ENCODE measurements around the gene MCAT.

Gene MCAT

GRCh38 chr22:43177479-43177878 lies 34.3 kb upstream of the MCAT start:
- no peak for DNase-seq (ENCODE audit: extremely low read depth, low read depth)
- TF ChIP-seq CTCF (IDR thresholded peaks at IDR 0.05; ENCODE audit: low read depth, low read length), result no peak

GRCh38 chr22:43176090-43176489 lies 32.9 kb upstream of the MCAT start:
- no peak for DNase-seq (ENCODE audit: extremely low read depth, low read depth)
- no peak for TF ChIP-seq CTCF (IDR thresholded peaks at IDR 0.05; ENCODE audit: low read depth, low read length)

GRCh38 chr22:43174941-43175531 lies 31.8 kb upstream of the MCAT start:
- no peak for DNase-seq (ENCODE audit: extremely low read depth, low read depth)
- no peak for TF ChIP-seq CTCF (IDR thresholded peaks at IDR 0.05; ENCODE audit: low read depth, low read length)

GRCh38 chr22:43173976-43174720 lies 30.9 kb upstream of the MCAT start:
- no peak for TF ChIP-seq CTCF (IDR thresholded peaks at IDR 0.05; ENCODE audit: low read depth, low read length)
- DNase-seq (ENCODE audit: extremely low read depth, low read depth), result no peak

- no peak for DNase-seq (ENCODE audit: extremely low read depth, low read depth)
- TF ChIP-seq CTCF (IDR thresholded peaks at IDR 0.05; ENCODE audit: low read depth, low read length), result no peak
These were observed 30.4 kb upstream of the MCAT start for GRCh38 chr22:43173566-43173965.

GRCh38 chr22:43172191-43172590 lies 29.0 kb upstream of the MCAT start:
- no peak for TF ChIP-seq CTCF (IDR thresholded peaks at IDR 0.05; ENCODE audit: low read depth, low read length)
- no peak for DNase-seq (ENCODE audit: extremely low read depth, low read depth)

GRCh38 chr22:43171607-43172006 lies 28.4 kb upstream of the MCAT start:
- TF ChIP-seq CTCF (IDR thresholded peaks at IDR 0.05; ENCODE audit: low read depth, low read length), result no peak
- no peak for DNase-seq (ENCODE audit: extremely low read depth, low read depth)
